Measurements from ENCODE around the gene ECT2L. TPM values are rescaled to one million over a fixed set of nuclear protein-coding genes. Genes with fewer than 3 reads are reported as not detected.

The ECT2L gene
- total and polyA plus RNA-seq, 8 donors: 0.08 to 0.18 TPM; not detected in 6

DNA sequence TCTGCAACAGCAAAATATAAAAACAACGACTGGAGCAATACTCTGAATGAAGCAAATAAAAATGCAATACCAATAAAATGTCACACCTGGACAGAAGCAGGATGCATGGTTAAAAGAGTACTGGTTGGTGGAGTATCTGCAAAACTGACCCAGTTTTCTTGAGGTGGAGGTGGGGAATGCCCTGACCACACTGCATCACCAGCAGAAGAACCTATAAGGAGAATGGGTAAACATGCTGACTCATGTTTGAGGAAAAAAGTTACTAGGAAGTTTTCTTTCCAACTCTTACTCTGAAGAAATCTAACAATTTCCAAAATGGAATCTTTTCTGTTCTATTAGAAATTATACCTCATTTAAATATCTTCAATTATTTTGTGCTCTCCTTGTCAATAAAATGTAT lies 148.5 kb downstream of the ECT2L start:
- TF ChIP-seq POLR2A (IDR thresholded peaks at IDR 0.05) (no peak), POLR2AphosphoS5 (IDR thresholded peaks at IDR 0.05) (no peak), CTCF (IDR thresholded peaks at IDR 0.05) (no peak), EP300 (IDR thresholded peaks at IDR 0.05) (no peak)
- intact Hi-C loops (cut with DNase I; ENCODE audit: low total_unique reads): no loop called here
- Histone ChIP-seq H3K9me3 (no peaks in the 10 kb centered on the region), H3K36me3 (peaks cover 14 to 66% (median 53%) of the 10 kb centered on the region in 4 donors), H3K27ac (no peak overlapping the region), H3K4me3 (no peak overlapping the region), H3K27me3 (no peaks in the 10 kb centered on the region), H3K4me1 (peaks cover 0 to 38% (median 20%) of the 10 kb centered on the region in 4 donors)
- WGBS, 5 donors: 75 to 86% (median 78%) methylated on average over 1 of the region's 1 CpG
- peak in 1 of 2 donors; percentile 37 for DNase-seq

GRCh38 chr6:138945354-138945753 lies 149.5 kb downstream of the ECT2L start:
- peaks cover 0 to 39% (median 21%) of the 10 kb centered on the region in 4 donors for H3K4me1 ChIP-seq
- H3K9me3 ChIP-seq: no peaks in the 10 kb centered on the region
- no peak for DNase-seq
- H3K4me3 ChIP-seq: no peak overlapping the region
- TF ChIP-seq POLR2A (IDR thresholded peaks at IDR 0.05) (no peak), CTCF (IDR thresholded peaks at IDR 0.05) (no peak), EP300 (IDR thresholded peaks at IDR 0.05) (no peak), POLR2AphosphoS5 (IDR thresholded peaks at IDR 0.05) (no peak)
- H3K36me3 ChIP-seq: peaks cover 14 to 58% (median 44%) of the 10 kb centered on the region in 4 donors
- WGBS, 5 donors: 91 to 96% (median 93%) methylated on average over 5 of the region's 5 CpGs
- intact Hi-C loops (cut with DNase I; ENCODE audit: low total_unique reads): no loop called here
- H3K27ac ChIP-seq: no peak overlapping the region
- H3K27me3 ChIP-seq: no peaks in the 10 kb centered on the region

- H3K27ac ChIP-seq: no peak overlapping the region
- TF ChIP-seq CTCF (IDR thresholded peaks at IDR 0.05) (no peak), EP300 (IDR thresholded peaks at IDR 0.05) (no peak), POLR2AphosphoS5 (IDR thresholded peaks at IDR 0.05) (no peak), POLR2A (IDR thresholded peaks at IDR 0.05) (no peak)
- DNase-seq: no peak
- H3K9me3 ChIP-seq: no peaks in the 10 kb centered on the region
- intact Hi-C loops (cut with DNase I; ENCODE audit: low total_unique reads): no loop called here
- no peak overlapping the region for H3K4me3 ChIP-seq
- H3K4me1 ChIP-seq: peaks cover 0 to 39% (median 21%) of the 10 kb centered on the region in 4 donors
- H3K36me3 ChIP-seq: peaks cover 7 to 32% (median 21%) of the 10 kb centered on the region in 4 donors
- no peaks in the 10 kb centered on the region for H3K27me3 ChIP-seq
- WGBS, 5 donors: 64 to 76% (median 72%) methylated on average over 2 of the region's 2 CpGs
These were observed 152.1 kb downstream of the ECT2L start for GRCh38 chr6:138948004-138948403.

- peak in 1 of 2 donors; percentile 5 for DNase-seq
- Histone ChIP-seq H3K27ac (no peak overlapping the region), H3K36me3 (peaks cover 5 to 25% (median 16%) of the 10 kb centered on the region in 4 donors), H3K4me3 (no peak overlapping the region), H3K27me3 (no peaks in the 10 kb centered on the region), H3K9me3 (no peaks in the 10 kb centered on the region), H3K4me1 (peaks cover 0 to 39% (median 21%) of the 10 kb centered on the region in 4 donors)
- 34 to 62% (median 55%) methylated on average over 1 of the region's 1 CpG for WGBS, 5 donors
- TF ChIP-seq CTCF (IDR thresholded peaks at IDR 0.05): no peak
- no peak for TF ChIP-seq POLR2A (IDR thresholded peaks at IDR 0.05)
- TF ChIP-seq EP300 (IDR thresholded peaks at IDR 0.05): no peak
- no peak for TF ChIP-seq POLR2AphosphoS5 (IDR thresholded peaks at IDR 0.05)
- intact Hi-C loops (cut with DNase I; ENCODE audit: low total_unique reads): no loop called here
These were observed 152.8 kb downstream of the ECT2L start for GRCh38 chr6:138948546-138949179.
